H1 (cell line): ENCODE measurements around the gene LDHAL6A. TPM values are rescaled to one million over a fixed set of nuclear protein-coding genes. Genes with fewer than 3 reads are reported as not detected.

Experiments
- EGR1 ChIP-seq: IDR thresholded peaks from 2 replicates; pipeline ENCODE4 v1.6.1; 2011; ENCODE audit warnings: low read depth, low read length, borderline replicate concordance
- EZH2 ChIP-seq: fragments of 200-600 bp; sonication (generic); IDR thresholded peaks from 2 replicates; pipeline ENCODE4 v1.7.1; 2012; ENCODE audit warnings: low read depth, mild to moderate bottlenecking, moderate library complexity, low read length, inconsistent platforms; ENCODE audit not compliant: severe bottlenecking
- polyA plus RNA-seq, 7 experiments: library from polyadenylated mRNA; depleted of rRNA in 3 of 7; stranded (reverse) in 5 of 7; unstranded in 2 of 7; fragments of >200 nt in 5 of 7; fragments of 200-250 nt in 2 of 7; gene quantifications; 1 replicate in 5 of 7; 2 replicates in 1 of 7; 4 replicates in 1 of 7; pipeline versions ENCODE4 v1.2.1 to v1.2.3, GENCODE V29; 2011 to 2013; ENCODE audit warnings: missing spikeins in 2 of 7, mixed read lengths in 2 of 7
- total RNA-seq: library from RNA; stranded (reverse); fragmentation: NEBNext Ultra II Directional; extraction: Animal tissue kit (Norgen Biotek cat#: 25700); gene quantifications from 2 replicates; pipeline ENCODE4 v1.2.1, GENCODE V29; 2021
- TF ChIP-seq, protein P1 (sequence below): IDR thresholded peaks from 2 replicates; pipeline ENCODE4 v1.6.1; 2012; ENCODE audit warnings: inconsistent platforms

LDHAL6A gene
- total and polyA plus RNA-seq, 2 of the 8 experiments (the other 6 are each of a cell fraction or from before 2014, with no cell fraction given): not detected

DNA sequence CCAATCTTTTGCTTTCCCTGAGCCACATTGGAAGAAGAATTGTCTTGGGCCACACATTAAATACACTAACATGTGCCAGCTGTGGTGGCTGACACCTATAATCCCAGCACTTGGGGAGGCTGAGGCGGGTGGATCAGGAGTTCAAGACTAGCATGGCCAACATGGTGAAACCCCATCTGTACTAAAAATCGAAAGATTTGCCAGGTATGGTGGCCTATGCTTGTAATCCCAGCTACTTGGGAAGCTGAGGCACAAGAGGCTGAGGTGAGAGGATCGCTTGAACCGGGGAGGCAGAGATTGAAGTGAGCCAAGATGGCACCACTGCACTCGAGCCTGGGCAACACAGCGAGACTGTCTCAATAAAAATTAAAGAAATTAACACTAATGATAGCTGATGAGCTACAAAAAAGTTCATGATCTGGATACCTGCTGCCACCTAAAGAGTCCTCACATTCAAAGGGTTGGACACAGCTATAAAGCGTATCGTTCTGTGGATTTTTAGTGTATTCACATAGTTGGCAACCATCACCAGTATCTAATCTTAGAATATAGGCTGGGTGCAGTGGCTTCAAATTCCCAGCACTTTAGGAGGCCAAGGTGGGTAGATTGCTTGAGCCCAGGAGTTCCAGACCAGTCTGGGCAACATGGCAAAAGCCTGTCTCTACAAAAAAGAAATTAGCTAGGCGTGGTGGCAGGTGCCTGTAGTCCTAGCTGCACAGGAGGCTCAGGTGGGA lies 46.9 kb upstream of the LDHAL6A start (continued):
- TF ChIP-seq, protein P1, sequence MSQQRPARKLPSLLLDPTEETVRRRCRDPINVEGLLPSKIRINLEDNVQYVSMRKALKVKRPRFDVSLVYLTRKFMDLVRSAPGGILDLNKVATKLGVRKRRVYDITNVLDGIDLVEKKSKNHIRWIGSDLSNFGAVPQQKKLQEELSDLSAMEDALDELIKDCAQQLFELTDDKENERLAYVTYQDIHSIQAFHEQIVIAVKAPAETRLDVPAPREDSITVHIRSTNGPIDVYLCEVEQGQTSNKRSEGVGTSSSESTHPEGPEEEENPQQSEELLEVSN: no peak
- TF ChIP-seq EGR1 (no peak), EZH2 (no peak)
- TF ChIP-seq, all 59 proteins: peak for 0
